Activated CD4-positive, CD25-positive, alpha-beta regulatory T cell (primary cell): ENCODE results near the gene DNMT3B.
"Not testable (repeated sequence)": the region's sequence is repeated elsewhere in the genome, so short reads cannot be mapped to it uniquely, and the experiment has no call there.

Experiments used
- DNase-seq, 4 experiments: peaks; one replicate each; lab custom pipeline; 2025; lab: John Stamatoyannopoulos, UW

The DNMT3B gene

GRCh38 chr20:32792316-32792715, 30.1 kb downstream of the DNMT3B start:
- DNase-seq, result no peak

- no peak for DNase-seq
Observed at GRCh38 chr20:32792731-32793458, 30.7 kb downstream of the DNMT3B start.

- no peak for DNase-seq
Observed at GRCh38 chr20:32796383-32796948, 34.3 kb downstream of the DNMT3B start.

GRCh38 chr20:32796981-32797451, 34.8 kb downstream of the DNMT3B start:
- DNase-seq, result no peak

- DNase-seq, result not testable (repeated sequence)
Observed at GRCh38 chr20:32797571-32797970, 35.4 kb downstream of the DNMT3B start.

- no peak for DNase-seq
Observed at GRCh38 chr20:32798046-32798981, 36.1 kb downstream of the DNMT3B start.

GRCh38 chr20:32803092-32803491, 40.9 kb downstream of the DNMT3B start:
- DNase-seq, result no peak

GRCh38 chr20:32804022-32804715, 42.0 kb downstream of the DNMT3B start:
- DNase-seq, result no peak

GRCh38 chr20:32804817-32805216, 42.6 kb downstream of the DNMT3B start:
- DNase-seq, result no peak

- DNase-seq, result no peak
Observed at GRCh38 chr20:32805721-32806120, 43.5 kb downstream of the DNMT3B start.

- DNase-seq, result no peak
Observed at GRCh38 chr20:32806356-32806755, 44.2 kb downstream of the DNMT3B start.

- DNase-seq, result no peak
Observed at GRCh38 chr20:32807706-32808105, 45.5 kb downstream of the DNMT3B start.

- no peak for DNase-seq
Observed at GRCh38 chr20:32808438-32808837, 46.3 kb downstream of the DNMT3B start.

- no peak for DNase-seq
Observed at GRCh38 chr20:32809907-32810306, 47.7 kb downstream of the DNMT3B start.

- no peak for DNase-seq
Observed at GRCh38 chr20:32810941-32811340, 48.8 kb downstream of the DNMT3B start.

- no peak for DNase-seq
Observed at GRCh38 chr20:32811886-32812285, 49.7 kb downstream of the DNMT3B start.

- DNase-seq, result peak; percentile 69 to 84 (median 78)
Observed at GRCh38 chr20:32819992-32820697, 58.0 kb downstream of the DNMT3B start.

GRCh38 chr20:32820698-32821377, 58.7 kb downstream of the DNMT3B start:
- no peak for DNase-seq

- no peak for DNase-seq
Observed at GRCh38 chr20:32822225-32822624, 60.0 kb downstream of the DNMT3B start.

- no peak for DNase-seq
Observed at GRCh38 chr20:32823078-32823477, 60.9 kb downstream of the DNMT3B start.
